Heart right ventricle (tissue), 16 donors: ENCODE data around the gene DYNC2LI1. TPM values are rescaled to one million over a fixed set of nuclear protein-coding genes. Genes with fewer than 3 reads are reported as not detected.

Source experiments
- ATAC-seq, 8 donors: fragments of 200-7000 bp; cut with Tn5 transposase; one replicate each; pipeline ENCODE4 v1.9.1; 2020; ENCODE audit warnings: mild to moderate bottlenecking in 8 of 8, moderate library complexity in 8 of 8, moderate number of reproducible peaks in 1 of 8
- DNase-seq, 2 donors: peaks; one replicate each; pipeline ENCODE4 v3.0.0-alpha.2; 2020
- H3K27ac ChIP-seq, 10 donors: fragments of 200-600 bp; sonication (generic) in 2 of 10; one replicate each; pipeline versions ENCODE4 v1.5.0 to v1.8.0; 2020 to 2022; ENCODE audit warnings: mild to moderate bottlenecking in 3 of 10
- H3K27me3 ChIP-seq, 7 donors: fragments of 200-600 bp; one replicate each; pipeline ENCODE4 v1.8.0; 2021 to 2022; ENCODE audit warnings: mild to moderate bottlenecking in 2 of 7
- H3K36me3 ChIP-seq, 9 donors: fragments of 200-600 bp; sonication (generic) in 1 of 9; one replicate each; pipeline versions ENCODE4 v1.5.0 to v1.8.0; 2020 to 2022; ENCODE audit warnings: mild to moderate bottlenecking in 2 of 9
- H3K4me1 ChIP-seq, 9 donors: fragments of 200-600 bp; sonication (generic) in 1 of 9; one replicate each; pipeline versions ENCODE4 v1.5.0 to v1.8.0; 2020 to 2022; ENCODE audit warnings: mild to moderate bottlenecking in 4 of 9
- H3K4me3 ChIP-seq, 10 donors: fragments of 200-600 bp; sonication (generic) in 2 of 10; one replicate each; pipeline versions ENCODE4 v1.5.0 to v1.8.0; 2020 to 2022; ENCODE audit warnings: mild to moderate bottlenecking in 7 of 10, moderate library complexity in 2 of 10
- H3K9me3 ChIP-seq, 11 donors: fragments of 200-600 bp in 10 of 11; sonication (generic) in 2 of 11; one replicate each; pipeline versions ENCODE4 v1.5.0 to v1.8.0; 2013 to 2022; ENCODE audit warnings: mild to moderate bottlenecking in 2 of 11, control low read depth in 1 of 11, moderate library complexity in 1 of 11
- WGBS, 2 donors: extraction: QIAGEN DNeasy Blood & Tissue Kit; methylation state at CpG; one replicate each; pipeline ENCODE4 v1.1.7; 2013; ENCODE audit warnings: inconsistent platforms in 1 of 2; 5-methylcytosine and 5-hydroxymethylcytosine counted together
- intact Hi-C, 10 donors: fragments of 100-400 bp; cut with DNase I; formaldehyde crosslinking; loops; one replicate each; pipeline versions ENCODE4 v1.11.1 to v1.14.2; 2022
- polyA plus RNA-seq, 2 donors: library from polyadenylated mRNA; stranded (reverse); fragments of 200-250 nt; gene quantifications; one replicate each; pipeline ENCODE4 v1.2.3, GENCODE V29; 2013
- total RNA-seq, 10 donors: library from RNA; stranded (reverse); fragmentation: NEBNext Ultra II Directional in 3 of 10; extraction: Animal tissue kit (Norgen Biotek cat#: 25700) in 3 of 10; gene quantifications; one replicate each; pipeline versions ENCODE4 v1.2.1 to v1.2.4, GENCODE V29; 2021 to 2023
- TF ChIP-seq, protein P1 (sequence below), 9 donors: fragments of 200-600 bp; sonication (generic) in 2 of 9; IDR thresholded peaks; one replicate each; pipeline versions ENCODE4 v1.5.0 to v1.8.0; 2021 to 2022; ENCODE audit warnings: antibody characterized with exemption in 9 of 9, mild to moderate bottlenecking in 5 of 9, moderate library complexity in 1 of 9
- donor health status: Arrhythmogenic right ventricular cardiomyopathy.
- donor health status: ischemic (EF 13 %, LVEDD 7.1; RV severe dilation, severe dysfunction).
- donor health status: healthy with polysubstance abuse.
- donor health status: DM: no; HTN: yes; CAD: no.
- donor health status: DM: no; HTN: no; CAD: no.
- donor health status: ischemic (EF 25% LVEDD 6.9; RV normal size, moderate dysfunction).
- donor health status: ischemic (EF 25% LVEDD 5.7; RV mildly dilated, moderate dysfunction).
- donor health status: healthy.
- donor health status: DM: yes; HTN: yes; CAD: no.
- donor health status: Ischemic cardiomyopathy.
- donor health status: ischemic (EF 35%, LVEDD 5.7; RV mildly dilated, moderate dysfunction).
- donor health status: nonischemic (EF 11% LVEDD 7.7; RV severe dilation, severe dysfunction).
- donor health status: DM: yes; HTN: yes; CAD: no.
- donor health status: PGD.
- donor health status: ischemic (EF 29% LVEDD 5.4; RV normal size, mild dysfunction).
- donor health status: nonischemic (EF 23%, LVEDD 6.1; RV moderate dilation, normal function).

The DYNC2LI1 gene
- total and polyA plus RNA-seq, 12 donors: 4.8 to 13.8 (median 10.7) TPM

DNA sequence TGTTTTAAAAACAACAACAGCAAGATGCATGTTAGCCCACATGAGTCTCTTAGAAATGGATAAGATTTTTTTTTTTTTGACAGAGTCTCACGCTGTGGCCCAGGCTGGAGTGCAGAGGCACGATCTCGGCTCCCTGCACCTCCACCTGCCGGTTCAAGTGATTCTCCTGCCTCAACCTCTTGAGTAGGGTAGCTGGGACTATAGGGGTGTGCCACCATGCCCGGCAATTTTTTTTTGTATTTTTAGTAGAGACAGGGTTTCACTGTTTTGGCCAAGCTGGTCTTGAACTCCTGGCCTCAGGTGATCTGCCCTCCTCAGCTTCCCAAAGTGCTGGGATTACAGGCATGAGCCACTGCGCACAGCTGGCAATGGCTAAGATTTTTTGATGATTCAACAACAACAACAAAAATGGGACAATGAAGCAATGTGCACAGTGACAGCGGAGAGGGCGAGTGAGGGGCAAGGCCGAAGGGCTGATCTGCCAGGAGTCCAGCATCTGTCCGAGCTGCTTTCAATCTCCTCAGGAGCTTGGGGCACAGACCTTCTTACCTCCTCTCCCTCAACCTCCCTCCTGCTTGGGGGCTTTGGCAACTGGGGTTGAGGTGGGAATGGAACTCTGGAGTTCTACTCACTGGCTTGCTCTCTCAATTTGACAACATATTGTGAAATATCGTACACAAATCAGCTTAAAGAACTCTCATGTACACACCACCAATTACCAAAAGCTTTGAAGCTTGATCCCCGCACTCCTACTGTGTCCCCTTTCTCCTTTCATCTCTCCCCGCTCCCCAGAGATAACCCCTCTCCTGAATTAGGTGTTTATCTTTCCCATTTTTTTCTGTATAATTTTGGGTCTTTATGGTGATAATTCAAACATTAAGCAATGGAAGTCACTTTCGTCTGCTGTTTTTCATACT, 68.4 kb downstream of the DYNC2LI1 start:
- Histone ChIP-seq H3K4me1 (no peaks in the 10 kb centered on the region), H3K27ac (no peak overlapping the region), H3K27me3 (peaks cover 0 to 9% (median 0%) of the 10 kb centered on the region in 7 donors), H3K36me3 (no peaks in the 10 kb centered on the region), H3K9me3 (no peaks in the 10 kb centered on the region), H3K4me3 (no peak overlapping the region)
- TF ChIP-seq, protein P1, sequence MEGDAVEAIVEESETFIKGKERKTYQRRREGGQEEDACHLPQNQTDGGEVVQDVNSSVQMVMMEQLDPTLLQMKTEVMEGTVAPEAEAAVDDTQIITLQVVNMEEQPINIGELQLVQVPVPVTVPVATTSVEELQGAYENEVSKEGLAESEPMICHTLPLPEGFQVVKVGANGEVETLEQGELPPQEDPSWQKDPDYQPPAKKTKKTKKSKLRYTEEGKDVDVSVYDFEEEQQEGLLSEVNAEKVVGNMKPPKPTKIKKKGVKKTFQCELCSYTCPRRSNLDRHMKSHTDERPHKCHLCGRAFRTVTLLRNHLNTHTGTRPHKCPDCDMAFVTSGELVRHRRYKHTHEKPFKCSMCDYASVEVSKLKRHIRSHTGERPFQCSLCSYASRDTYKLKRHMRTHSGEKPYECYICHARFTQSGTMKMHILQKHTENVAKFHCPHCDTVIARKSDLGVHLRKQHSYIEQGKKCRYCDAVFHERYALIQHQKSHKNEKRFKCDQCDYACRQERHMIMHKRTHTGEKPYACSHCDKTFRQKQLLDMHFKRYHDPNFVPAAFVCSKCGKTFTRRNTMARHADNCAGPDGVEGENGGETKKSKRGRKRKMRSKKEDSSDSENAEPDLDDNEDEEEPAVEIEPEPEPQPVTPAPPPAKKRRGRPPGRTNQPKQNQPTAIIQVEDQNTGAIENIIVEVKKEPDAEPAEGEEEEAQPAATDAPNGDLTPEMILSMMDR (IDR thresholded peaks at IDR 0.05): no peak
- DNase-seq (no peak), ATAC-seq (no peak)
- 88 to 89% methylated on average over 14 of the region's 14 CpGs for WGBS, 2 donors
- intact Hi-C loops: no loop called here

DNA sequence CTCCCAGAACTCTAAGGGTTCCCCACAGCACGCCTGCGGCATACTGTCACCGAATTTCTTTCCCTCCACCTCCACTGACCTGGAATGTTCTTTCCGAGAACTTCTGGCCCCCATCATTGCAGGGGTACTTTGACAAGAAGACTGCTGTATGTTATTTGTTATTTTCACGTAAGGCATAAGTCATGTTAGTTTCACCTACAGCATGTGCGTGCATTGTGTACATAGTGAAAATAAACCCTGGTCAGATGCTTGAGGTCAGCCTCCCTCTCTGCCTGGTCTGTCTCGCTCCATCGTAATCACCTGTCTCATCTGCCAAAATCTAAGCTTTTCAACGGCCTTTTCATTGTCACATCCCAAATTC, 69.0 kb downstream of the DYNC2LI1 start:
- WGBS, 2 donors: 86 to 88% methylated on average over 9 of the region's 9 CpGs
- H3K27me3 ChIP-seq: peaks cover 0 to 9% (median 0%) of the 10 kb centered on the region in 7 donors
- TF ChIP-seq, protein P1 (IDR thresholded peaks at IDR 0.05): no peak
- ATAC-seq (no peak), DNase-seq (no peak)
- intact Hi-C loops: no loop called here
- H3K4me1 ChIP-seq: no peaks in the 10 kb centered on the region
- H3K9me3 ChIP-seq: no peaks in the 10 kb centered on the region
- H3K4me3 ChIP-seq: no peak overlapping the region
- H3K36me3 ChIP-seq: no peaks in the 10 kb centered on the region
- H3K27ac ChIP-seq: no peak overlapping the region

DNA sequence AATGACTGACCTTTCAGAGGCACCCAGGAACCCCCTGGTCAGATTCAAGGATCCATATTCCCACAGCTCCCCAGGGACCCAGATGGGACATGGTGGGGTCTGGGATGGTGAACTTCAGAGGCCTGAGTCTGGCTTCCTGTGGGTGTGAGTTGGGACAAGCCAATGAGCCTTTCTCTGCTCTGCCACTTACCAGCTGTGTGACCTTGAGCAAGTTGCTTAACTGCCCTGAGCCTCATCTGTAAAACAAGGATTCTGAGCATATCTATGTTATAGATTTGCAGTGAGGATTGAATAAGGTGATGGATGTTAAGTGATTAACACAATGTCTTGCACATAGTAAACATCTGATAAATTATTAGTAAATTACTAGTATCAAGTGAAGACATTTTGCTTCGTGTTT, 71.3 kb downstream of the DYNC2LI1 start:
- H3K27ac ChIP-seq: no peak overlapping the region
- no peaks in the 10 kb centered on the region for H3K9me3 ChIP-seq
- H3K4me1 ChIP-seq: no peaks in the 10 kb centered on the region
- WGBS, 2 donors: 71 to 97% methylated on average over 1 of the region's 1 CpG
- H3K4me3 ChIP-seq: no peak overlapping the region
- peaks cover 0 to 19% (median 0%) of the 10 kb centered on the region in 7 donors for H3K27me3 ChIP-seq
- intact Hi-C loops: no loop called here
- no peak for DNase-seq
- H3K36me3 ChIP-seq: no peaks in the 10 kb centered on the region
- TF ChIP-seq, protein P1 (IDR thresholded peaks at IDR 0.05): no peak
- no peak for ATAC-seq

DNA sequence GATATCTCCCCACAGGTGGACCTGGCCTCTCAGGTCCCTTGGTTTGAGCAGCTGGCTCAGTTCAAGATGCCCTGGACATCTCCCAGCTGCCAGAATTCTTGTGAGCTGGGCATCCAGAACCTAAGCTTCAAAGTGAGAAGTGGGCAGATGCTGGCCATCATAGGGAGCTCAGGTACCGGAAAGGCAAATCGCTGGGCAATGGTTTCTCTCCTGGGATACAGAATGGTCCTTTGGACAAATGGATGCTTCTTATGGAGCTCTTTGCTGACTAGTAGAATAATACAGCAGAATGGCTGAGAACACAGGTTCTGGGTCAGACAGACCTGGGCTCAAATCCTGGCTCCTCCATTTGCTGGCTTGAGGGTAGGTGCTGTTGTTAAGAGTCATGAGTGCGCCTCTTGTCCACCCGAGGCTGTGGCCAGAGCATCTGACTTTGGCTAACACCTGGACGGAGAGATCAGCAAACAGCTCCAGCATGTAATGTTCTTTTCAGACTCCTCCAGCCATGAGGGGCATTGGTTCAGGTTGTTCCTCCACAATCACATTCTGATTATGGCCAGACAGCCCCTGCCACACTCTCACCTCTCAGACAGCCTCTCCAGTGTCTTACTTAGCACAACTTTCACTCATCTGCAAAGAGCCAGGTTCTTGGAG, 72.4 kb downstream of the DYNC2LI1 start:
- Histone ChIP-seq H3K4me3 (no peak overlapping the region), H3K27me3 (peaks cover 0 to 21% (median 2%) of the 10 kb centered on the region in 7 donors), H3K9me3 (no peaks in the 10 kb centered on the region), H3K27ac (no peak overlapping the region), H3K36me3 (no peaks in the 10 kb centered on the region), H3K4me1 (no peaks in the 10 kb centered on the region)
- TF ChIP-seq, protein P1 (IDR thresholded peaks at IDR 0.05): no peak
- intact Hi-C loops: no loop called here
- DNase-seq (no peak), ATAC-seq (no peak)
- WGBS, 2 donors: 85 to 89% methylated on average over 5 of the region's 5 CpGs
